ENCODE measurements around the gene DLGAP1. TPM values are rescaled to one million over a fixed set of nuclear protein-coding genes. Genes with fewer than 3 reads are reported as not detected.

The DLGAP1 gene
- polyA plus RNA-seq, 4 donors = 0.22 to 0.47 TPM; not detected in 2

DNA sequence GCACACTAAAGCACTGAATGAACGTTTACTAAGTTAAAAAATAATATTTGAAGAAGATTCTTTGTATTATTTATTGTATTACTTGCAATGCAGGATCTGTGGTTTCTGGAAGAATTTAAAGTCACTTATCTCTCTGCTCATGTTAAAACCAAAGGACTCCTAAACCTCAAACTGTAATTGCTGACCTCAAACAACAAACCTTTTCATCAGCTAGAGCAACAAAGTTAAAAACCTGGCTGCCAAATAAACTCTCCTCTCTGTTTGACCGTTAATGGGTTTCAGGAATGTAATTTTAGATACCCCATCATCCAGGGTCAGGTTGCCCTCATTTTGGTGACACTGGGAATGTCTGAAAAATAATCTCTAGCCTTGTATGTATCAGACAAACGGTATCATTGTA, 766.0 kb downstream of the DLGAP1 start:
- FAIRE-seq (no peak), DNase-seq (no peak)
- Histone ChIP-seq H3K27ac (ENCODE audit: low read depth in 1 of 3, low read length in 2 of 3) (no peak overlapping the region), H3K36me3 (ENCODE audit: control insufficient read depth in 3 of 3, insufficient read depth in 2 of 3, low read depth in 1 of 3, low read length in 3 of 3) (no peaks in the 10 kb centered on the region), H3K27me3 (ENCODE audit: control insufficient read depth in 3 of 3, insufficient read depth in 3 of 3, low read length in 3 of 3) (no peaks in the 10 kb centered on the region), H3K4me1 (ENCODE audit: control insufficient read depth in 3 of 3, insufficient read depth in 2 of 3, low read depth in 1 of 3, low read length in 2 of 3) (peaks cover 0 to 11% (median 0%) of the 10 kb centered on the region in 3 donors), H3K9me3 (ENCODE audit: control insufficient read depth in 2 of 2, insufficient read depth in 1 of 2, low read depth in 1 of 2, low read length in 1 of 2) (peaks cover 0 to 6% of the 10 kb centered on the region in 2 donors), H3K4me3 (ENCODE audit: low read depth in 1 of 3, low read length in 3 of 3) (no peak overlapping the region)
- WGBS, 3 donors = 57 to 64% (median 64%) methylated on average over 3 of the region's 3 CpGs

DNA sequence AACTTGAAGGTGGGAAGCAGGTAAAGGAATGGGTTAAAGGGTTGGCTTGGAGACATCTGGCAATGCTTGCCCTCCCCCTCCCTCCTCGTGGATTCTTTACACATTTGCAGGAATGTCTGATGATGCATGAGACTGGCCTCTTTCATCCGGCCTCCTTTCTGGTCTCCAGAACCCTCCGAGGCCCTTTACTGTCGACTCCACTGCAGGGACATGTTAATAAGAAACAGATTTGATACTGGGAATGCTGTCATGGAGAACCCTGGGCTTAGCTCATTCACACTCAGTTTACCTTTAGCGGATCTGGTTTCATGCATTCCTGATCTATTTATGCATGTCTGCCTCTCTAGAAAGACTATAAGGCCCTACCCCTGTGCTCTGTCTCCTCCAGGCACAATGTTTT, 766.4 kb downstream of the DLGAP1 start:
- H3K4me1 ChIP-seq (ENCODE audit: control insufficient read depth in 3 of 3, insufficient read depth in 2 of 3, low read depth in 1 of 3, low read length in 2 of 3) = peaks cover 0 to 11% (median 0%) of the 10 kb centered on the region in 3 donors
- DNase-seq = no peak
- H3K4me3 ChIP-seq (ENCODE audit: low read depth in 1 of 3, low read length in 3 of 3) = no peak overlapping the region
- H3K9me3 ChIP-seq (ENCODE audit: control insufficient read depth in 2 of 2, insufficient read depth in 1 of 2, low read depth in 1 of 2, low read length in 1 of 2) = peaks cover 0 to 6% of the 10 kb centered on the region in 2 donors
- H3K27ac ChIP-seq (ENCODE audit: low read depth in 1 of 3, low read length in 2 of 3) = no peak overlapping the region
- no peaks in the 10 kb centered on the region for H3K27me3 ChIP-seq (ENCODE audit: control insufficient read depth in 3 of 3, insufficient read depth in 3 of 3, low read length in 3 of 3)
- WGBS, 3 donors = 57 to 69% (median 62%) methylated on average over 5 of the region's 5 CpGs
- FAIRE-seq = no peak
- H3K36me3 ChIP-seq (ENCODE audit: control insufficient read depth in 3 of 3, insufficient read depth in 2 of 3, low read depth in 1 of 3, low read length in 3 of 3) = no peaks in the 10 kb centered on the region

DNA sequence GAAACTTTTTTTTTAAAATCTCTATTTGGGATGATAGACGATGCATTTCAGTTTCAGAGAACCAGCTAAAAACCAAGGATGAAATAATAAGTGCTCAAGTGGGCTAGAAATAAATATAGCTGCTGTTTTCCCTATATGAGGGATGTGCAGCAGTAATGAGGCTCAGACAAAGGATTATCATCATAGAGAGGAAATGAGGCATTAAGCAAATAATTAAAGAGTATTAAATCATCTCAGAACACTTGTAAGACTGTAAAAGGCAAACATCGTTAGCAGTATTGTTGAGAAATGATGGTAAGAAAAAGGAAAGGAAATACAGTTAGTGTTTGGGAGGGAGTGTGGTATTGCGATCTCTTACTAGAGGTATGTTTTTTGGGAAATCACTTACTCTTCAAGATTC, 771.6 kb downstream of the DLGAP1 start:
- Histone ChIP-seq H3K27me3 (ENCODE audit: control insufficient read depth in 3 of 3, insufficient read depth in 3 of 3, low read length in 3 of 3) (no peaks in the 10 kb centered on the region), H3K4me3 (ENCODE audit: low read depth in 1 of 3, low read length in 3 of 3) (no peak overlapping the region), H3K27ac (ENCODE audit: low read depth in 1 of 3, low read length in 2 of 3) (no peak overlapping the region), H3K36me3 (ENCODE audit: control insufficient read depth in 3 of 3, insufficient read depth in 2 of 3, low read depth in 1 of 3, low read length in 3 of 3) (no peaks in the 10 kb centered on the region), H3K4me1 (ENCODE audit: control insufficient read depth in 3 of 3, insufficient read depth in 2 of 3, low read depth in 1 of 3, low read length in 2 of 3) (no peaks in the 10 kb centered on the region), H3K9me3 (ENCODE audit: control insufficient read depth in 2 of 2, insufficient read depth in 1 of 2, low read depth in 1 of 2, low read length in 1 of 2) (peaks cover 0 to 8% of the 10 kb centered on the region in 2 donors)
- 65 to 85% (median 79%) methylated on average over 3 of the region's 3 CpGs for WGBS, 3 donors
- DNase-seq (no peak), FAIRE-seq (no peak)

DNA sequence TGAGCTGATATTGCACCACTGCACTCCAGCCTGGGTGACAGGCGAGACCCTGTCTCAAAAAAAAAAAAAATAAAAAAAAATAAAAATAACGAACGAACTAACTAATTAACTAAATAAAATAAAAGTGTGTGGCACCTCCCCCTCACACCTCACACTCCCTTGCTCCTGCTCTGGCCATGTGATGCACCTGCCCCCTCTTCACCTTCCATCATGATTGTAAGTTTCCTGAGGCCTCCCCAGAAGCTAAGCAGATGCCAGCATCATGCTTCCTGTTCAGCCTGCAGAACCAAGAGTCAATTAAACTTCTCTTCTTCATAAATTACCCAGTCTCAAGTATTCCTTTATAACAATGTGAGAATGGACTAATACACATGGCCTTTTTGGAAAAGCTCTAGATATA, 773.0 kb downstream of the DLGAP1 start:
- WGBS, 3 donors = 90 to 94% (median 91%) methylated on average over 3 of the region's 3 CpGs
- DNase-seq = no peak
- Histone ChIP-seq H3K4me1 (ENCODE audit: control insufficient read depth in 3 of 3, insufficient read depth in 2 of 3, low read depth in 1 of 3, low read length in 2 of 3) (no peaks in the 10 kb centered on the region), H3K9me3 (ENCODE audit: control insufficient read depth in 2 of 2, insufficient read depth in 1 of 2, low read depth in 1 of 2, low read length in 1 of 2) (peaks cover 0 to 7% of the 10 kb centered on the region in 2 donors), H3K36me3 (ENCODE audit: control insufficient read depth in 3 of 3, insufficient read depth in 2 of 3, low read depth in 1 of 3, low read length in 3 of 3) (no peaks in the 10 kb centered on the region), H3K4me3 (ENCODE audit: low read depth in 1 of 3, low read length in 3 of 3) (no peak overlapping the region), H3K27ac (ENCODE audit: low read depth in 1 of 3, low read length in 2 of 3) (no peak overlapping the region), H3K27me3 (ENCODE audit: control insufficient read depth in 3 of 3, insufficient read depth in 3 of 3, low read length in 3 of 3) (no peaks in the 10 kb centered on the region)
- FAIRE-seq = no peak

DNA sequence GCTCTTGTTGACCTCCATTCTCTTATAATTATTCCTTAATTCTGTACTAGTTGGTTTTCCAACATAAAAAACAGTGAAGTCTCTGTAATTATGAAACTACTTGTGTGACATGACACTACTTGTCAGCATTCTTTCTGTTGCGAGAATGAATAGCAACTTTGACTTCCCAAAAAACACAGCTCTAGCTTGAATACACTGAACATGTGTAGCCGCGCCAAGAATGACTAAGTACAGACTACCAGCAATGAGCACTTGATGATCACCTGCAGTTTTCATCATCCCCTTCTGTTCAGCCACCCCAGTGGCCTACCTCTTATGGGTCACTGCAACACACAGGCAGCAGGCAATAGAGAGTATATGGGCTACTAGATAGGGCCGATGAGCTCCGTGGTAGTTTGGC, 775.9 kb downstream of the DLGAP1 start:
- WGBS, 3 donors = 92 to 94% (median 93%) methylated on average over 5 of the region's 5 CpGs
- DNase-seq (no peak), FAIRE-seq (no peak)
- H3K27ac ChIP-seq (ENCODE audit: low read depth in 1 of 3, low read length in 2 of 3) = no peak overlapping the region
- H3K9me3 ChIP-seq (ENCODE audit: control insufficient read depth in 2 of 2, insufficient read depth in 1 of 2, low read depth in 1 of 2, low read length in 1 of 2) = peaks cover 0 to 2% of the 10 kb centered on the region in 2 donors
- no peaks in the 10 kb centered on the region for H3K36me3 ChIP-seq (ENCODE audit: control insufficient read depth in 3 of 3, insufficient read depth in 2 of 3, low read depth in 1 of 3, low read length in 3 of 3)
- H3K27me3 ChIP-seq (ENCODE audit: control insufficient read depth in 3 of 3, insufficient read depth in 3 of 3, low read length in 3 of 3) = no peaks in the 10 kb centered on the region
- no peaks in the 10 kb centered on the region for H3K4me1 ChIP-seq (ENCODE audit: control insufficient read depth in 3 of 3, insufficient read depth in 2 of 3, low read depth in 1 of 3, low read length in 2 of 3)
- no peak overlapping the region for H3K4me3 ChIP-seq (ENCODE audit: low read depth in 1 of 3, low read length in 3 of 3)

DNA sequence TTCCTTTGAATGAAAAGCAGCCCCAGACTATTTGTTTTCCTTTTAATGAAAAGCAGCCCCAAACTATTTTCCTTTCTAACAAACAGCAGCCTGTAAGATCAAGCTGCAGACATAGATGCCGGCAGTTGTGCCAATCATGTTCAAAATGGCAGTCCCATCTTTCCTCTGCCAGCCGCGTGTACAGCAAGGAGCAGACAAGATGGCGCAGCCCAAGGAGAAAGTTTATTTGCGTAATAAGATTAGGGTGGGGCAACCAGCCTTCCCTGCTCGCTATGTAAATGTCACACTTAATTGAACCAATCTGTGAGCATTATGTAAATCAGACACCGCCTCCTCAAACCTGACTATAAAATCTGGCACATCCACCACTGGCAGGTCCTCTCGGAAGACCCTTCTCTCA, 779.1 kb downstream of the DLGAP1 start:
- WGBS, 3 donors = 95 to 97% (median 96%) methylated on average over 8 of the region's 8 CpGs
- no peak for DNase-seq
- FAIRE-seq = no peak

DNA sequence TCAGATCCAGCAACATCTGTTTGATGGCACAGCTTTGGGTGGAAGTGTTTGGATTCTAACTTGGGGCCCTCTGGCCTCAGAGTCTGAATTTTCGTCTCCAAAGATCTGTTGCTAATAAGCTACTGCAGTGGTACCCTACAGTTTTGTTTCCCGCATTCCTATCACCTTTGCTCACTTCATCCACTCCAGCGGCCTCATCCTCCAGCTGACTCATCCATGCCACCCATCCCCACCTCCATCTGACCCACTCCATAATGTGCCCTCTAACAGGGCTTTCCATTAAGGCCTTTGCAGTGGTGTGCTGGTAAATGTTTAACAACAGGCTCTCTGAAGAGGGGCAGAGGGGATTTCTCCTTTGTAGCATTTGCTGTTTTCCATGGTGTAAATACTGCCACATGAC, 779.7 kb downstream of the DLGAP1 start:
- Histone ChIP-seq H3K4me1 (ENCODE audit: control insufficient read depth in 3 of 3, insufficient read depth in 2 of 3, low read depth in 1 of 3, low read length in 2 of 3) (peaks cover 0 to 10% (median 2%) of the 10 kb centered on the region in 3 donors), H3K27ac (ENCODE audit: low read depth in 1 of 3, low read length in 2 of 3) (no peak overlapping the region), H3K9me3 (ENCODE audit: control insufficient read depth in 2 of 2, insufficient read depth in 1 of 2, low read depth in 1 of 2, low read length in 1 of 2) (no peaks in the 10 kb centered on the region), H3K4me3 (ENCODE audit: low read depth in 1 of 3, low read length in 3 of 3) (no peak overlapping the region), H3K27me3 (ENCODE audit: control insufficient read depth in 3 of 3, insufficient read depth in 3 of 3, low read length in 3 of 3) (no peaks in the 10 kb centered on the region), H3K36me3 (ENCODE audit: control insufficient read depth in 3 of 3, insufficient read depth in 2 of 3, low read depth in 1 of 3, low read length in 3 of 3) (no peaks in the 10 kb centered on the region)
- FAIRE-seq = no peak
- 83 to 97% (median 87%) methylated on average over 3 of the region's 3 CpGs for WGBS, 3 donors
- no peak for DNase-seq

More for the DNA sequence above, 779.1 kb downstream of the DLGAP1 start:
- Histone ChIP-seq H3K4me1 (ENCODE audit: control insufficient read depth in 3 of 3, insufficient read depth in 2 of 3, low read depth in 1 of 3, low read length in 2 of 3) (peaks cover 0 to 5% (median 2%) of the 10 kb centered on the region in 3 donors), H3K27ac (ENCODE audit: low read depth in 1 of 3, low read length in 2 of 3) (no peak overlapping the region), H3K36me3 (ENCODE audit: control insufficient read depth in 3 of 3, insufficient read depth in 2 of 3, low read depth in 1 of 3, low read length in 3 of 3) (no peaks in the 10 kb centered on the region), H3K27me3 (ENCODE audit: control insufficient read depth in 3 of 3, insufficient read depth in 3 of 3, low read length in 3 of 3) (no peaks in the 10 kb centered on the region), H3K9me3 (ENCODE audit: control insufficient read depth in 2 of 2, insufficient read depth in 1 of 2, low read depth in 1 of 2, low read length in 1 of 2) (no peaks in the 10 kb centered on the region), H3K4me3 (ENCODE audit: low read depth in 1 of 3, low read length in 3 of 3) (no peak overlapping the region)

DNA sequence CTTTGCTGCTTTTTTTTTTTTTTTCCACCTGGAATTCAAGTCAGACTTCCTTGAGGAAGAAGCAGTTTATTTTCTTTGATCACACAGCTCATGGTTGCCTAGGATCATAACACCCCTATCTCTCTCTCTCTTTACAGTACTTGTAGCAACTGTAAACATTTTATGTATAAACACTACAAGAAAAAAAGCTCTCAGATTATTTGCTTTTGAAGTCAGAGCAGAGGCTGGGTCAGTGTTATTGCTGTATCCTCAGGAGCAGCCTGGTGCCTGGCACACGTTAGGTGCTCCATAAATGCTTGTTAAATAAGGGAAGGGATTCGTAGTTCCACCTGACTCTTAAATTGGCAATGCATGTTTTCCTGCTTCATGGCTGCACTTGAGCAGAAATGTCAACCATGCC, 783.9 kb downstream of the DLGAP1 start:
- no peak for FAIRE-seq
- H3K9me3 ChIP-seq (ENCODE audit: control insufficient read depth in 2 of 2, insufficient read depth in 1 of 2, low read depth in 1 of 2, low read length in 1 of 2) = no peaks in the 10 kb centered on the region
- WGBS, 3 donors = 7 to 38% (median 13%) methylated on average over 2 of the region's 2 CpGs
- H3K27ac ChIP-seq (ENCODE audit: low read depth in 1 of 3, low read length in 2 of 3) = peak overlapping the region; percentile 56 to 59 (median 56)
- H3K27me3 ChIP-seq (ENCODE audit: control insufficient read depth in 3 of 3, insufficient read depth in 3 of 3, low read length in 3 of 3) = no peaks in the 10 kb centered on the region
- H3K4me1 ChIP-seq (ENCODE audit: control insufficient read depth in 3 of 3, insufficient read depth in 2 of 3, low read depth in 1 of 3, low read length in 2 of 3) = peaks cover 0 to 10% (median 2%) of the 10 kb centered on the region in 3 donors
- peak; percentile 73 to 76 for DNase-seq
- no peaks in the 10 kb centered on the region for H3K36me3 ChIP-seq (ENCODE audit: control insufficient read depth in 3 of 3, insufficient read depth in 2 of 3, low read depth in 1 of 3, low read length in 3 of 3)
- no peak overlapping the region for H3K4me3 ChIP-seq (ENCODE audit: low read depth in 1 of 3, low read length in 3 of 3)

DNA sequence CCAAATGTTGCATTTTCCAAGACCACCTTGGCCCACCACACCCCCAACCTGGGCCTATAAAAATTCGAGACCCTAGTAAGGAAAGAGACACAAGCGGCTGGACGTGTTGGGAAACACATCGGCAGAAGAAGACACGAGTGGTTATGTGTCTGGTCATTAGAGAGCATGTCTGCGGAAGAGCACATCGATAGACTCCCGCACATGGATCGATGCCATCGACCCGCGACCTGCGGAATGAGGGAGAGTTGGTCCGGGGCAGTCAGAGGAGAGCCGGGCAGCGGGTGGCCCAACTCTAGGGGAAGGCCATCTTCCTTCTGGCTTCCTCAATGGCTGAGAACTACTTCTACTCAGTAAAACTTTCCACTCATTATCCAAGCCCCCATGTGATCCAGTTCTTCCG, 785.7 kb downstream of the DLGAP1 start:
- Histone ChIP-seq H3K27ac (ENCODE audit: low read depth in 1 of 3, low read length in 2 of 3) (no peak overlapping the region), H3K9me3 (ENCODE audit: control insufficient read depth in 2 of 2, insufficient read depth in 1 of 2, low read depth in 1 of 2, low read length in 1 of 2) (peaks cover 0 to under 1% of the 10 kb centered on the region in 2 donors), H3K36me3 (ENCODE audit: control insufficient read depth in 3 of 3, insufficient read depth in 2 of 3, low read depth in 1 of 3, low read length in 3 of 3) (no peaks in the 10 kb centered on the region), H3K27me3 (ENCODE audit: control insufficient read depth in 3 of 3, insufficient read depth in 3 of 3, low read length in 3 of 3) (no peaks in the 10 kb centered on the region), H3K4me1 (ENCODE audit: control insufficient read depth in 3 of 3, insufficient read depth in 2 of 3, low read depth in 1 of 3, low read length in 2 of 3) (peaks cover 0 to 24% (median 2%) of the 10 kb centered on the region in 3 donors), H3K4me3 (ENCODE audit: low read depth in 1 of 3, low read length in 3 of 3) (no peak overlapping the region)
- WGBS, 3 donors = 96 to 98% (median 97%) methylated on average over 17 of the region's 17 CpGs
- DNase-seq (no peak), FAIRE-seq (no peak)
